Stimulated activated CD4-positive, alpha-beta T cell treated with anti-CD3 and anti-CD28 coated beads, Interleukin-12 subunit alpha, Interleukin-12 subunit beta, amount 100 ng/mL, for 48 hours (primary cell): Measurements from ENCODE around the gene AGBL4.

Source experiments
- DNase-seq, 3 donors: peaks; one replicate each; pipeline ENCODE4 v3.0.0-alpha.2; 2020; ENCODE audit warnings: low read depth in 2 of 3, low spot score in 1 of 3

AGBL4 gene

GRCh38 chr1:48841966-48842365 is 1181.8 kb downstream of the AGBL4 start:
- DNase-seq: no peak

- no peak for DNase-seq
Observed at GRCh38 chr1:48841461-48841860, 1182.3 kb downstream of the AGBL4 start.

GRCh38 chr1:48831120-48831978 is 1192.4 kb downstream of the AGBL4 start:
- DNase-seq: no peak

- DNase-seq: no peak
Observed at GRCh38 chr1:48830715-48831114, 1193.0 kb downstream of the AGBL4 start.

GRCh38 chr1:48829446-48829845 is 1194.3 kb downstream of the AGBL4 start:
- DNase-seq: no peak

- DNase-seq: no peak
Observed at GRCh38 chr1:48823168-48823567, 1200.6 kb downstream of the AGBL4 start.

GRCh38 chr1:48820491-48820890 is 1203.3 kb downstream of the AGBL4 start:
- DNase-seq: no peak

GRCh38 chr1:48817505-48818114 is 1206.1 kb downstream of the AGBL4 start:
- DNase-seq: peak in 2 of 3 donors; percentile 0 to 9

- DNase-seq: no peak
Observed at GRCh38 chr1:48810740-48811139, 1213.0 kb downstream of the AGBL4 start.

- DNase-seq: no peak
Observed at GRCh38 chr1:48808496-48808895, 1215.3 kb downstream of the AGBL4 start.

- no peak for DNase-seq
Observed at GRCh38 chr1:48807554-48808260, 1216.0 kb downstream of the AGBL4 start.

- DNase-seq: no peak
Observed at GRCh38 chr1:48803474-48803873, 1220.3 kb downstream of the AGBL4 start.

GRCh38 chr1:48794816-48795215 is 1228.9 kb downstream of the AGBL4 start:
- no peak for DNase-seq

- no peak for DNase-seq
Observed at GRCh38 chr1:48793863-48794262, 1229.9 kb downstream of the AGBL4 start.

- DNase-seq: no peak
Observed at GRCh38 chr1:48792961-48793360, 1230.8 kb downstream of the AGBL4 start.

GRCh38 chr1:48790397-48790796 is 1233.4 kb downstream of the AGBL4 start:
- no peak for DNase-seq

GRCh38 chr1:48789903-48790302 is 1233.9 kb downstream of the AGBL4 start:
- DNase-seq: no peak

- no peak for DNase-seq
Observed at GRCh38 chr1:48785869-48786268, 1237.9 kb downstream of the AGBL4 start.

GRCh38 chr1:48784301-48784700 is 1239.5 kb downstream of the AGBL4 start:
- DNase-seq: no peak

GRCh38 chr1:48777219-48777895 is 1246.4 kb downstream of the AGBL4 start:
- no peak for DNase-seq
